Measurements from ENCODE around the gene SCN1A.

GRCh38 chr2:166090908-166091307, 36.9 kb downstream of the SCN1A start:
- TF ChIP-seq CTCF (conservative IDR thresholded peaks at IDR 0.05; ENCODE audit: low read depth, low read length) (no peak), EZH2 (IDR thresholded peaks at IDR 0.05; ENCODE audit: borderline replicate concordance, low read depth, low read length, poor library complexity, severe bottlenecking) (no peak)
